HCT116 (cell line): ENCODE measurements around the gene ATF2.

Source experiments
- EZH2 ChIP-seq: fragments of 200-600 bp; sonication (generic); IDR thresholded peaks from 2 replicates; pipeline ENCODE4 v1.6.1; 2017; ENCODE audit warnings: antibody characterized with exemption, mixed run types
- JUND ChIP-seq: IDR thresholded peaks from 2 replicates; pipeline ENCODE4 v1.6.1; 2012
- POLR2A ChIP-seq: IDR thresholded peaks from 2 replicates; pipeline ENCODE4 v1.7.0; 2011; ENCODE audit warnings: borderline replicate concordance; ENCODE audit not compliant: insufficient read depth, insufficient read length; ENCODE audit errors: extremely low read depth
- POLR2AphosphoS5 ChIP-seq: IDR thresholded peaks from 2 replicates; pipeline ENCODE4 v1.6.1; 2011; ENCODE audit warnings: mild to moderate bottlenecking, low read depth, low read length, moderate library complexity
- RAD21 ChIP-seq: IDR thresholded peaks from 2 replicates; pipeline ENCODE4 v1.6.1; 2012; ENCODE audit warnings: low read depth, mild to moderate bottlenecking
- TF ChIP-seq, protein P1 (sequence below), 3 experiments: fragments of 200-600 bp in 1 of 3; sonication (generic) in 1 of 3; IDR thresholded peaks in 2 of 3; conservative IDR thresholded peaks in 1 of 3; 2 replicates each; pipeline ENCODE4 v1.5.1; 2012 to 2017; ENCODE audit warnings: low read depth in 2 of 3, low read length in 2 of 3, antibody characterized with exemption in 1 of 3, borderline replicate concordance in 1 of 3, control low read depth in 1 of 3, mild to moderate bottlenecking in 1 of 3, mixed read lengths in 1 of 3, mixed run types in 1 of 3, moderate library complexity in 1 of 3; ENCODE audit not compliant: insufficient read depth in 1 of 3
- TF ChIP-seq, protein P2 (sequence below): IDR thresholded peaks from 2 replicates; pipeline ENCODE4 v1.6.1; 2012

DNA sequence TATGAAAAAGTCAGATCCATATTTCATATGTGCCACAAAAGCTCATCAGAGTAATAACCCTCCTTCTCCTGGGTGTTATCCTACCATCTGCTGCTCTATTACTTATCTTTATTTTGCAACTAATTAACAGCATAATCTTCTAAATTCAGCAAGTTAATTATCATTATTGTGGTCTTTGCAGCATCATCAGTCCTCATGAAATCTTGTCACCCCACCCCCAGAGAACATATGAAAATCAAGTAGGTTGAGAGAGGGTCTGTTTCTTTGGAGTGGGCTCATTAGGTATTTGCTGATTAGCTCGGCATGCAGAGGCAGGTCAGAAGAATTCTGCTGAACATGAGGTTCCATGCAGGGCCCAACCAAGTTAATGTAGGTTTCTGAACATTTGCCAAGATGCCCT, 64.8 kb downstream of the ATF2 start:
- TF ChIP-seq, protein P1, sequence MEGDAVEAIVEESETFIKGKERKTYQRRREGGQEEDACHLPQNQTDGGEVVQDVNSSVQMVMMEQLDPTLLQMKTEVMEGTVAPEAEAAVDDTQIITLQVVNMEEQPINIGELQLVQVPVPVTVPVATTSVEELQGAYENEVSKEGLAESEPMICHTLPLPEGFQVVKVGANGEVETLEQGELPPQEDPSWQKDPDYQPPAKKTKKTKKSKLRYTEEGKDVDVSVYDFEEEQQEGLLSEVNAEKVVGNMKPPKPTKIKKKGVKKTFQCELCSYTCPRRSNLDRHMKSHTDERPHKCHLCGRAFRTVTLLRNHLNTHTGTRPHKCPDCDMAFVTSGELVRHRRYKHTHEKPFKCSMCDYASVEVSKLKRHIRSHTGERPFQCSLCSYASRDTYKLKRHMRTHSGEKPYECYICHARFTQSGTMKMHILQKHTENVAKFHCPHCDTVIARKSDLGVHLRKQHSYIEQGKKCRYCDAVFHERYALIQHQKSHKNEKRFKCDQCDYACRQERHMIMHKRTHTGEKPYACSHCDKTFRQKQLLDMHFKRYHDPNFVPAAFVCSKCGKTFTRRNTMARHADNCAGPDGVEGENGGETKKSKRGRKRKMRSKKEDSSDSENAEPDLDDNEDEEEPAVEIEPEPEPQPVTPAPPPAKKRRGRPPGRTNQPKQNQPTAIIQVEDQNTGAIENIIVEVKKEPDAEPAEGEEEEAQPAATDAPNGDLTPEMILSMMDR (IDR thresholded peaks at IDR 0.05 in 2 of 3, conservative IDR thresholded peaks at IDR 0.05 in 1 of 3; ENCODE audit: borderline replicate concordance in 1 of 3, insufficient read depth in 1 of 3, low read depth in 2 of 3, low read length in 2 of 3): no peak
- TF ChIP-seq, protein P2, sequence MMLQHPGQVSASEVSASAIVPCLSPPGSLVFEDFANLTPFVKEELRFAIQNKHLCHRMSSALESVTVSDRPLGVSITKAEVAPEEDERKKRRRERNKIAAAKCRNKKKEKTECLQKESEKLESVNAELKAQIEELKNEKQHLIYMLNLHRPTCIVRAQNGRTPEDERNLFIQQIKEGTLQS: no peak
- no peak for TF ChIP-seq POLR2AphosphoS5
- TF ChIP-seq POLR2A: no peak
- TF ChIP-seq JUND: no peak
- no peak for TF ChIP-seq RAD21
- no peak for TF ChIP-seq EZH2
